GM12878 (cell line): Measurements from ENCODE around the gene ENTREP1.

Experiments used
- EGR1 ChIP-seq, 2 experiments: IDR thresholded peaks; 1 replicate in 1 of 2; 2 replicates in 1 of 2; pipeline ENCODE4 v1.6.1; 2011 to 2012; ENCODE audit warnings: low read depth in 2 of 2, low read length in 2 of 2, borderline replicate concordance in 1 of 2, mild to moderate bottlenecking in 1 of 2, moderate library complexity in 1 of 2
- FOXM1 ChIP-seq: IDR thresholded peaks from 2 replicates; pipeline ENCODE4 v1.6.1; 2012; ENCODE audit warnings: low read depth, mild to moderate bottlenecking, inconsistent platforms, low read length, moderate library complexity
- GATAD2B ChIP-seq: fragments of 450-650 bp; conservative IDR thresholded peaks from 2 replicates; pipeline ENCODE4 v1.6.1; 2017; ENCODE audit warnings: low read depth, mild to moderate bottlenecking, moderate library complexity
- JUND ChIP-seq: IDR thresholded peaks from 2 replicates; pipeline ENCODE4 v1.6.1; 2012; ENCODE audit warnings: low read depth, mild to moderate bottlenecking, low read length, improper control_type of control experiment, moderate library complexity

- no peak for TF ChIP-seq GATAD2B
- TF ChIP-seq JUND: no peak
- TF ChIP-seq FOXM1: no peak
- TF ChIP-seq EGR1 (IDR thresholded peaks at IDR 0.05; ENCODE audit: borderline replicate concordance in 1 of 2, low read depth in 2 of 2, low read length in 2 of 2): no peak
Measured at GRCh38 chr9:69293156-69293555, 31.9 kb upstream of the ENTREP1 start.
